Suppressor macrophage treated with lipopolysaccharide for 1 hour (primary cell): ENCODE results near the gene FOSB.
A peak's percentile ranks its signal among the peaks of the same experiment; 100 is the strongest.

Source experiments
- DNase-seq, 3 donors: peaks; one replicate each; pipeline ENCODE4 v3.0.0-alpha.2; 2020 to 2022

Gene FOSB

GRCh38 chr19:45469132-45469944 is 1.5 kb downstream of the FOSB start:
- peak; percentile 94 to 98 (median 96) for DNase-seq

- peak; percentile 70 to 80 (median 72) for DNase-seq
These were observed 2.4 kb downstream of the FOSB start for GRCh38 chr19:45469945-45470761.

GRCh38 chr19:45470762-45471081 is 2.9 kb downstream of the FOSB start:
- DNase-seq: no peak

- DNase-seq: peak in 1 of 3 donors; percentile 11
These were observed 3.5 kb downstream of the FOSB start for GRCh38 chr19:45471111-45471930.

- peak in 1 of 3 donors; percentile 15 for DNase-seq
These were observed 4.3 kb downstream of the FOSB start for GRCh38 chr19:45471931-45472562.

- peak in 1 of 3 donors; percentile 34 for DNase-seq
These were observed 5.0 kb downstream of the FOSB start for GRCh38 chr19:45472563-45473366.

GRCh38 chr19:45473367-45473681 is 5.5 kb downstream of the FOSB start:
- no peak for DNase-seq

GRCh38 chr19:45473682-45474605 is 6.1 kb downstream of the FOSB start:
- no peak for DNase-seq

- no peak for DNase-seq
These were observed 7.1 kb downstream of the FOSB start for GRCh38 chr19:45474606-45475521.

- no peak for DNase-seq
These were observed 7.9 kb downstream of the FOSB start for GRCh38 chr19:45475537-45476291.

- DNase-seq: no peak
These were observed 8.5 kb downstream of the FOSB start for GRCh38 chr19:45476304-45476703.

GRCh38 chr19:45477186-45477585 is 9.4 kb downstream of the FOSB start:
- DNase-seq: no peak

- no peak for DNase-seq
These were observed 10.1 kb downstream of the FOSB start for GRCh38 chr19:45477713-45478453.

- DNase-seq: peak; percentile 94 to 97 (median 96)
These were observed 10.8 kb downstream of the FOSB start for GRCh38 chr19:45478454-45479238.

- DNase-seq: no peak
These were observed 15.2 kb downstream of the FOSB start for GRCh38 chr19:45483033-45483432.

GRCh38 chr19:45484273-45484945 is 16.6 kb downstream of the FOSB start:
- DNase-seq: peak; percentile 68 to 71 (median 69)
